Transverse colon (tissue), 4 donors: ENCODE results near the gene MPPED1. TPM values are rescaled to one million over a fixed set of nuclear protein-coding genes. Genes with fewer than 3 reads are reported as not detected.

Source experiments
- DNase-seq: peaks from one replicate; pipeline ENCODE4 v3.0.0-alpha.2; 2019
- H3K27ac ChIP-seq, 4 donors: fragments of 200-600 bp; sonication (generic); 2 replicates each; pipeline ENCODE4 v1.5.1; 2016 to 2018; ENCODE audit warnings: inconsistent platforms in 4 of 4
- H3K27me3 ChIP-seq: fragments of 200-600 bp; sonication (generic); 2 replicates; pipeline ENCODE4 v1.5.1; 2017; ENCODE audit warnings: inconsistent platforms
- H3K36me3 ChIP-seq, 4 donors: fragments of 200-600 bp; sonication (generic); 2 replicates each; pipeline ENCODE4 v1.5.1; 2017 to 2019; ENCODE audit warnings: inconsistent platforms in 4 of 4
- H3K4me1 ChIP-seq, 4 donors: fragments of 200-600 bp; sonication (generic); 2 replicates each; pipeline ENCODE4 v1.5.1; 2017 to 2020; ENCODE audit warnings: inconsistent platforms in 4 of 4
- H3K4me3 ChIP-seq, 4 donors: fragments of 200-600 bp; sonication (generic); 1 replicate in 1 of 4; 2 replicates in 3 of 4; pipeline versions ENCODE4 v1.5.1 to v1.6.1; 2017 to 2019; ENCODE audit warnings: inconsistent platforms in 4 of 4
- H3K9me3 ChIP-seq, 2 donors: fragments of 200-600 bp; sonication (generic); 2 replicates each; pipeline ENCODE4 v1.5.1; 2017 to 2019; ENCODE audit warnings: inconsistent platforms in 2 of 2
- CTCF ChIP-seq, 5 experiments: fragments of 200-600 bp in 3 of 5; fragments of 450-650 bp in 2 of 5; sonication (generic) in 3 of 5; IDR thresholded peaks; 1 replicate in 2 of 5; 2 replicates in 3 of 5; pipeline ENCODE4 v1.5.1; 2016 to 2017; ENCODE audit warnings: antibody characterized with exemption in 5 of 5, inconsistent platforms in 3 of 5, mild to moderate bottlenecking in 2 of 5, moderate library complexity in 1 of 5
- EP300 ChIP-seq: sonication (generic); formaldehyde crosslinking; IDR thresholded peaks from one replicate; pipeline ENCODE4 v1.6.1; 2017; ENCODE audit warnings: antibody characterized with exemption, low read depth
- POLR2A ChIP-seq: fragments of 450-650 bp; IDR thresholded peaks from one replicate; pipeline ENCODE4 v1.6.1; 2016; ENCODE audit warnings: antibody characterized with exemption, mild to moderate bottlenecking, moderate library complexity
- POLR2AphosphoS5 ChIP-seq, 3 donors: sonication (generic); formaldehyde crosslinking; IDR thresholded peaks; one replicate each; pipeline ENCODE4 v1.6.1; 2016; ENCODE audit warnings: antibody characterized with exemption in 3 of 3
- WGBS, 2 donors: methylation state at CpG; one replicate each; pipeline ENCODE4 v1.1.5; 2018; ENCODE audit warnings: low coverage in 1 of 2; 5-methylcytosine and 5-hydroxymethylcytosine counted together
- in situ Hi-C, 4 donors: fragments of 200-750 bp; cut with MboI; loops; one replicate each; pipeline versions ENCODE4 v1.15.0 to v1.15.1; 2017; ENCODE audit warnings: low sequenced_read_pairs in 3 of 4, low pct_ligation_motif_present in 1 of 4, low pct_unique_long_range_greater_than_20kb in 1 of 4
- intact Hi-C: fragments of 100-400 bp; cut with DNase I; formaldehyde crosslinking; loops from one replicate; pipeline ENCODE4 v1.15.1; 2023; ENCODE audit warnings: low total_unique reads
- total RNA-seq, 4 donors: library from RNA; depleted of rRNA; stranded (reverse); fragments of >200 nt; gene quantifications; one replicate each; pipeline ENCODE4 v1.1.0, GENCODE V29; 2016

The MPPED1 gene
- total RNA-seq, 4 donors from 2014 or later: not detected

GRCh38 chr22:43483266-43483665, 71.5 kb downstream of the MPPED1 start:
- H3K9me3 ChIP-seq: no peaks in the 10 kb centered on the region
- no peaks in the 10 kb centered on the region for H3K4me1 ChIP-seq
- no peaks in the 10 kb centered on the region for H3K27me3 ChIP-seq
- DNase-seq: no peak
- in situ Hi-C loops: no loop called here
- no peak overlapping the region for H3K4me3 ChIP-seq
- H3K27ac ChIP-seq: no peak overlapping the region
- intact Hi-C loops: loop anchor here (5.0 kb wide), 1 partner anchor 276 kb away; no protein-coding TSS in a partner anchor
- H3K36me3 ChIP-seq: no peaks in the 10 kb centered on the region
- TF ChIP-seq EP300 (no peak), POLR2AphosphoS5 (IDR thresholded peaks at IDR 0.05) (no peak), POLR2A (no peak), CTCF (IDR thresholded peaks at IDR 0.05) (no peak)
- 50 to 75% methylated on average over 2 to 13 of the region's 13 CpGs for WGBS, 2 donors

GRCh38 chr22:43483669-43484068, 71.9 kb downstream of the MPPED1 start:
- no peaks in the 10 kb centered on the region for H3K9me3 ChIP-seq
- H3K4me1 ChIP-seq: no peaks in the 10 kb centered on the region
- TF ChIP-seq POLR2AphosphoS5 (IDR thresholded peaks at IDR 0.05) (no peak), EP300 (no peak), POLR2A (no peak), CTCF (IDR thresholded peaks at IDR 0.05) (no peak)
- no peak overlapping the region for H3K27ac ChIP-seq
- H3K4me3 ChIP-seq: no peak overlapping the region
- WGBS, 2 donors: 77% methylated on average over 7 of the region's 7 CpGs; no CpG with 5 or more reads in 1 of the 2 donors
- no peaks in the 10 kb centered on the region for H3K27me3 ChIP-seq
- intact Hi-C loops: loop anchor here (5.0 kb wide), 1 partner anchor 276 kb away; no protein-coding TSS in a partner anchor
- no peaks in the 10 kb centered on the region for H3K36me3 ChIP-seq
- DNase-seq: no peak
- in situ Hi-C loops: no loop called here

GRCh38 chr22:43484227-43484626, 72.4 kb downstream of the MPPED1 start:
- Histone ChIP-seq H3K27ac (no peak overlapping the region), H3K27me3 (no peaks in the 10 kb centered on the region), H3K36me3 (no peaks in the 10 kb centered on the region), H3K4me1 (no peaks in the 10 kb centered on the region), H3K9me3 (no peaks in the 10 kb centered on the region), H3K4me3 (no peak overlapping the region)
- WGBS, 2 donors: 90% methylated on average over 8 of the region's 8 CpGs; no CpG with 5 or more reads in 1 of the 2 donors
- DNase-seq: no peak
- in situ Hi-C loops: no loop called here
- no peak for TF ChIP-seq EP300
- no peak for TF ChIP-seq CTCF (IDR thresholded peaks at IDR 0.05)
- no peak for TF ChIP-seq POLR2AphosphoS5 (IDR thresholded peaks at IDR 0.05)
- no peak for TF ChIP-seq POLR2A
- intact Hi-C loops: loop anchor here (5.0 kb wide), 1 partner anchor 277 kb away; no protein-coding TSS in a partner anchor

- intact Hi-C loops (no loop called here), in situ Hi-C loops (no loop called here)
- no peak for TF ChIP-seq EP300
- TF ChIP-seq POLR2A: no peak
- TF ChIP-seq POLR2AphosphoS5 (IDR thresholded peaks at IDR 0.05): no peak
- TF ChIP-seq CTCF (IDR thresholded peaks at IDR 0.05): no peak
- H3K4me1 ChIP-seq: no peaks in the 10 kb centered on the region
- H3K4me3 ChIP-seq: no peak overlapping the region
- no peaks in the 10 kb centered on the region for H3K27me3 ChIP-seq
- no peak for DNase-seq
- H3K27ac ChIP-seq: no peak overlapping the region
- H3K36me3 ChIP-seq: no peaks in the 10 kb centered on the region
- WGBS, 2 donors: 68 to 78% methylated on average over 14 to 20 of the region's 20 CpGs
- H3K9me3 ChIP-seq: no peaks in the 10 kb centered on the region
Observed at GRCh38 chr22:43485502-43486089, 73.8 kb downstream of the MPPED1 start.
